ENCODE data around the gene RABEPK.
A peak's percentile ranks its signal among the peaks of the same experiment; 100 is the strongest.

Gene RABEPK

GRCh38 chr9:125241863-125242739 is 41.8 kb downstream of the RABEPK start:
- no peak for TF ChIP-seq CTCF (IDR thresholded peaks at IDR 0.05; ENCODE audit: insufficient read depth, low read length, missing control alignments)
- H3K4me3 ChIP-seq (ENCODE audit: low read depth, low read length), result peak overlapping the region; percentile 79
- POLR2A ChIA-PET, result interaction anchor here (0.6 to 2.9 kb wide), 19 partner anchors 8 to 128 kb away, joined by 3 to 24 read pairs (median 4); partner anchors contain the start of gene GAPVD1
- CTCF ChIA-PET, result interaction anchor here (1.0 kb wide), 1 partner anchor 9 kb away, joined by 3 read pairs; no protein-coding TSS in a partner anchor
- no peak for DNase-seq (ENCODE audit: low read depth, low spot score)

GRCh38 chr9:125243792-125244260 is 43.5 kb downstream of the RABEPK start:
- DNase-seq (ENCODE audit: low read depth, low spot score), result no peak
- no peak for TF ChIP-seq CTCF (IDR thresholded peaks at IDR 0.05; ENCODE audit: insufficient read depth, low read length, missing control alignments)
- no peak overlapping the region for H3K4me3 ChIP-seq (ENCODE audit: low read depth, low read length)
- CTCF ChIA-PET, result interaction anchor here (1.6 to 2.4 kb wide), 2 partner anchors 9 to 17 kb away, joined by 3 to 12 read pairs; partner anchors contain the start of gene GAPVD1
- POLR2A ChIA-PET, result interaction anchor here (1.2 to 2.0 kb wide), 2 partner anchors 8 to 10 kb away, joined by 3 to 16 read pairs; no protein-coding TSS in a partner anchor

GRCh38 chr9:125246261-125246667 is 45.9 kb downstream of the RABEPK start:
- no peak for DNase-seq (ENCODE audit: low read depth, low spot score)
- POLR2A ChIA-PET, result no interaction called here
- H3K4me3 ChIP-seq (ENCODE audit: low read depth, low read length), result no peak overlapping the region
- CTCF ChIA-PET, result interaction anchor here (2.4 kb wide), 1 partner anchor 15 kb away, joined by 12 read pairs; the partner anchor contains the start of gene GAPVD1
- no peak for TF ChIP-seq CTCF (IDR thresholded peaks at IDR 0.05; ENCODE audit: insufficient read depth, low read length, missing control alignments)

DNA sequence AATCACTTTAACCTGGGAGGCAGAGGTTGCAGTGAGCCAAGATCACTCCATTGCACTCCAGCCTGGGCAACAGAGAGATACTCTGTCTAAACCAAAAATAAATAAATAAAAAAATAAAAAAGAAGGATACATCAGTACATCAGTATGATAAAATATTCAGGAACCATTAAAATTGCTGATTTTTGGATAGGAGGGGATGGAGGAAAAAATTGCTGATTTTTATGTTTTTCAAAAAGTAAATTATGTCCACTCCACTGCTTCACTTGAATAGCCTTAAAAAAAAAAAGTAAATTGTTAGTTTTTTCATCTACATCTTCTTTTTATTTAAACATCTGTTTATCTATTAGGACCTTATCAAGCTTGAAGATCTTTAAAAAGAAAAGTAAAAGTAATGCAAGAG is 53.9 kb downstream of the RABEPK start:
- H3K4me3 ChIP-seq (ENCODE audit: low read depth, low read length), result no peak overlapping the region
- CTCF ChIA-PET, result no interaction called here
- POLR2A ChIA-PET, result interaction anchor here (3.6 kb wide), 1 partner anchor 12 kb away, joined by 13 read pairs; the partner anchor contains the start of gene HSPA5
- no peak for DNase-seq (ENCODE audit: low read depth, low spot score)
- TF ChIP-seq CTCF (IDR thresholded peaks at IDR 0.05; ENCODE audit: insufficient read depth, low read length, missing control alignments), result no peak

GRCh38 chr9:125255781-125256391 is 55.5 kb downstream of the RABEPK start:
- DNase-seq (ENCODE audit: low read depth, low spot score), result no peak
- POLR2A ChIA-PET, result interaction anchor here (3.6 kb wide), 1 partner anchor 14 kb away, joined by 13 read pairs; the partner anchor contains the start of gene HSPA5
- peak; percentile 6 for TF ChIP-seq CTCF (IDR thresholded peaks at IDR 0.05; ENCODE audit: insufficient read depth, low read length, missing control alignments)
- CTCF ChIA-PET, result interaction anchor here (0.8 to 1.8 kb wide), 13 partner anchors 11 to 471 kb away, joined by 3 to 10 read pairs (median 5); no protein-coding TSS in a partner anchor
- H3K4me3 ChIP-seq (ENCODE audit: low read depth, low read length), result no peak overlapping the region

All from AG04449 (cell line).